GM12891 (cell line): Measurements from ENCODE around the gene VGLL4.

Experiments
- DNase-seq: peaks from one replicate; pipeline ENCODE4 v3.0.0; 2011; ENCODE audit warnings: low spot score; ENCODE audit not compliant: insufficient read length
- FAIRE-seq: peaks from 2 replicates; lab custom pipeline; 2011; peaks lifted over from hg19 to GRCh38; lab: Jason Lieb, UNC
- PAX5 ChIP-seq: IDR thresholded peaks from 2 replicates; pipeline ENCODE4 v1.6.1; 2011; ENCODE audit warnings: low read length, moderate library complexity, mild to moderate bottlenecking; ENCODE audit not compliant: insufficient read depth, severe bottlenecking
- POLR2A ChIP-seq: IDR thresholded peaks from 2 replicates; pipeline ENCODE4 v1.6.1; 2011; ENCODE audit warnings: low read depth, low read length, control low read depth
- POLR2AphosphoS5 ChIP-seq: IDR thresholded peaks from 2 replicates; pipeline ENCODE4 v1.6.1; 2011; ENCODE audit warnings: low read depth, low read length, control low read depth
- POU2F2 ChIP-seq: IDR thresholded peaks from 2 replicates; pipeline ENCODE4 v1.6.1; 2011; ENCODE audit warnings: low read depth, mild to moderate bottlenecking, control low read depth, low read length, moderate library complexity
- SPI1 ChIP-seq: IDR thresholded peaks from 2 replicates; pipeline ENCODE4 v1.6.1; 2011; ENCODE audit warnings: low read depth, low read length, control low read depth
- TAF1 ChIP-seq: IDR thresholded peaks from 2 replicates; pipeline ENCODE4 v1.6.1; 2011; ENCODE audit warnings: low read depth, low read length, control low read depth

VGLL4 gene

GRCh38 chr3:11539218-11539617, 104.5 kb downstream of the VGLL4 start:
- no peak for DNase-seq
- no peak for FAIRE-seq
- TF ChIP-seq POLR2A (no peak), TAF1 (no peak), PAX5 (no peak), POU2F2 (no peak), SPI1 (no peak), POLR2AphosphoS5 (no peak)

GRCh38 chr3:11538581-11538980, 105.1 kb downstream of the VGLL4 start:
- FAIRE-seq, result no peak
- no peak for TF ChIP-seq PAX5
- no peak for TF ChIP-seq POU2F2
- no peak for TF ChIP-seq POLR2A

GRCh38 chr3:11536936-11537612, 106.6 kb downstream of the VGLL4 start:
- DNase-seq (no peak), FAIRE-seq (no peak)
- TF ChIP-seq POLR2AphosphoS5, result no peak
- TF ChIP-seq SPI1, result 0 out of 2 replicates have a peak, but pooled peaks have one; percentile 1
- TF ChIP-seq TAF1, result no peak
- no peak for TF ChIP-seq POLR2A
- TF ChIP-seq PAX5, result no peak
- TF ChIP-seq POU2F2, result no peak

More at GRCh38 chr3:11538581-11538980, 105.1 kb downstream of the VGLL4 start:
- no peak for DNase-seq

GRCh38 chr3:11536132-11536935, 107.4 kb downstream of the VGLL4 start:
- no peak for FAIRE-seq
- TF ChIP-seq POLR2A (no peak), SPI1 (no peak), POLR2AphosphoS5 (no peak), POU2F2 (no peak), TAF1 (no peak), PAX5 (no peak)
- DNase-seq, result no peak

- TF ChIP-seq POLR2AphosphoS5 (no peak), TAF1 (no peak), POU2F2 (no peak), PAX5 (no peak), POLR2A (no peak), SPI1 (no peak)
- DNase-seq, result no peak
- FAIRE-seq, result no peak
Measured at GRCh38 chr3:11535243-11535960, 108.3 kb downstream of the VGLL4 start.

GRCh38 chr3:11534793-11535101, 109.0 kb downstream of the VGLL4 start:
- DNase-seq (no peak), FAIRE-seq (no peak)

GRCh38 chr3:11534011-11534792, 109.5 kb downstream of the VGLL4 start:
- FAIRE-seq (no peak), DNase-seq (no peak)
- TF ChIP-seq POLR2A, result no peak

More at GRCh38 chr3:11534793-11535101, 109.0 kb downstream of the VGLL4 start:
- TF ChIP-seq TAF1, result no peak
- no peak for TF ChIP-seq POLR2AphosphoS5
- TF ChIP-seq POLR2A, result no peak
- TF ChIP-seq POU2F2, result no peak
- no peak for TF ChIP-seq SPI1
- TF ChIP-seq PAX5, result no peak

- DNase-seq, result no peak
- TF ChIP-seq PAX5 (no peak), POLR2AphosphoS5 (no peak), POLR2A (no peak), TAF1 (no peak), SPI1 (no peak), POU2F2 (no peak)
- FAIRE-seq, result no peak
Measured at GRCh38 chr3:11532931-11533391, 110.8 kb downstream of the VGLL4 start.

GRCh38 chr3:11530153-11530721, 113.5 kb downstream of the VGLL4 start:
- no peak for FAIRE-seq
- TF ChIP-seq SPI1 (no peak), POLR2A (no peak), POLR2AphosphoS5 (no peak), TAF1 (no peak), PAX5 (no peak), POU2F2 (no peak)
- DNase-seq, result no peak
